GM12873 (cell line): Measurements from ENCODE around the gene FLT1.

Source experiments
- TF ChIP-seq, protein P1 (sequence below): IDR thresholded peaks from 2 replicates; pipeline ENCODE4 v1.5.1; 2012; ENCODE audit warnings: low read depth, mild to moderate bottlenecking, moderate library complexity, low read length, control low read depth; ENCODE audit not compliant: insufficient read depth; ENCODE audit errors: missing control alignments

The FLT1 gene

DNA sequence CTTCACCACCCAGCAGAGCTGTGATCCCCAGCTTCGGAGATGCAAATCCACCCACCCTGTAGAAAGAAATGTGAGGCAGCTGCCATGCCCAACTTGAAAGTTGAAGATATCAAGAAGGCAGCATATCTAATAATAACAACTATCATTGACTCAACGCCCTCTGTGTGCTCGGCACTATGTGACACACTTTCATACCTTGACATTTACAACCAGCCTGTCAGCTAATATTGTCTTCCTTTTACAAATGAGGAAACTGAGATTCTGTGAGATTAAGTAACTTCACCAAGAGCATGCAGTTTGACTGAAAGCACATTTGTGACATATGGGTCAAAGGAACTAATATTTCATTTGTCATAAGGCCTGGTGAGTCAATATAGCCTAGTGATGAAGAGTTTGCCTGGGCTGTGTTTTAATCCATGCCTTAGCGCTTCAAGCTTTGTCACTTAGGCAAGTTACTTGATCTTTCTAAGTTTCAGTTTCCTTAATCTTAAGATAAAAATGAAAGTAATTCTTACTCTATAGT lies 137.0 kb downstream of the FLT1 start:
- TF ChIP-seq, protein P1, sequence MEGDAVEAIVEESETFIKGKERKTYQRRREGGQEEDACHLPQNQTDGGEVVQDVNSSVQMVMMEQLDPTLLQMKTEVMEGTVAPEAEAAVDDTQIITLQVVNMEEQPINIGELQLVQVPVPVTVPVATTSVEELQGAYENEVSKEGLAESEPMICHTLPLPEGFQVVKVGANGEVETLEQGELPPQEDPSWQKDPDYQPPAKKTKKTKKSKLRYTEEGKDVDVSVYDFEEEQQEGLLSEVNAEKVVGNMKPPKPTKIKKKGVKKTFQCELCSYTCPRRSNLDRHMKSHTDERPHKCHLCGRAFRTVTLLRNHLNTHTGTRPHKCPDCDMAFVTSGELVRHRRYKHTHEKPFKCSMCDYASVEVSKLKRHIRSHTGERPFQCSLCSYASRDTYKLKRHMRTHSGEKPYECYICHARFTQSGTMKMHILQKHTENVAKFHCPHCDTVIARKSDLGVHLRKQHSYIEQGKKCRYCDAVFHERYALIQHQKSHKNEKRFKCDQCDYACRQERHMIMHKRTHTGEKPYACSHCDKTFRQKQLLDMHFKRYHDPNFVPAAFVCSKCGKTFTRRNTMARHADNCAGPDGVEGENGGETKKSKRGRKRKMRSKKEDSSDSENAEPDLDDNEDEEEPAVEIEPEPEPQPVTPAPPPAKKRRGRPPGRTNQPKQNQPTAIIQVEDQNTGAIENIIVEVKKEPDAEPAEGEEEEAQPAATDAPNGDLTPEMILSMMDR: no peak

DNA sequence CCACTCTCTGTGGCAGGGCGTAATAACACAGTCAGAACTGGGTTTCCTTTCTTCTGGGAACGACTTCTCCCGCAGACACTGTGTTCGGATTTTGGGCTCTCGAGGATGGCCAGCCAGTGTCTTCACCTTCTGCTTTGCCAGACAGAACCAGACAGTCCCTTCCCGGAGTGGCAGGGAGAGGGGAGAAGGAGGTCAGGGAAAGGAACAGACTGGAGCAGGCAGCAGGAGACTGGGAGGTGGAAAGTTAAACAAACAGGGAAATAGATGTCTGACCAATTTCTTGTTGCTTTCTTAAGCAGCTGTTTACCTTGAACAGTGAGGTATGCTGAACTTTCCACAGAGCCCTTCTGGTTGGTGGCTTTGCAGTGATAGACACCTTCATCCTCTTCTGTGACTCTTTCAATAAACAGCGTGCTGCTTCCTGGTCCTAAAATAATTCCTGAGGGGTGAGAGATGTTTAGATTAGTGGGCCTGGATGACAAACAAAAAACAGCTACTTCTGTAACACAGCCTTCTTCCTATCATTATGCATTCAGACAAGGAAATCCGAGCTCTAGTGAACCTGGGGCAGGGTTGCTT lies 137.6 kb downstream of the FLT1 start:
- TF ChIP-seq, protein P1: no peak

DNA sequence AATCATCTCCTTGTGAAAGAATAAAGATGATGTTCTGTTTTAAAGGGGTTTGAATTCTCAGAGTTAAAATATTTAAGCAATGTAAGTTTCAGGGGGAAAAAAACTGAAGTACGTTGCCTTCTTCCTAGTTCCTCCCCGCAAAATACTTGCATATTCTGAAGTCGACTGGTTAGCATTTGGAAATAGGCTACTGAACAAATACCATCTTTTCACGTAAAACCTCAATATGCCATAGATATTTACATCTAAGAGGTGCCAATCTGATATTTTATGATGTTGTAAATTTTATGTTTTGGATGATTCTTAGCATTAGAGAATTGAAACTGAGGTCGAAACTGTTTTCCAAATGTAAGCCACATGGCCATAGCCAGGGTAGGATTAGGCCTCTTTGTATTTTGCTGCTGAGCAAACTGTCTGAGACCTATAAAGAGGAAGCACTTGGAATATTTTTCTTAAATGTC lies 138.3 kb downstream of the FLT1 start:
- TF ChIP-seq, protein P1: no peak

DNA sequence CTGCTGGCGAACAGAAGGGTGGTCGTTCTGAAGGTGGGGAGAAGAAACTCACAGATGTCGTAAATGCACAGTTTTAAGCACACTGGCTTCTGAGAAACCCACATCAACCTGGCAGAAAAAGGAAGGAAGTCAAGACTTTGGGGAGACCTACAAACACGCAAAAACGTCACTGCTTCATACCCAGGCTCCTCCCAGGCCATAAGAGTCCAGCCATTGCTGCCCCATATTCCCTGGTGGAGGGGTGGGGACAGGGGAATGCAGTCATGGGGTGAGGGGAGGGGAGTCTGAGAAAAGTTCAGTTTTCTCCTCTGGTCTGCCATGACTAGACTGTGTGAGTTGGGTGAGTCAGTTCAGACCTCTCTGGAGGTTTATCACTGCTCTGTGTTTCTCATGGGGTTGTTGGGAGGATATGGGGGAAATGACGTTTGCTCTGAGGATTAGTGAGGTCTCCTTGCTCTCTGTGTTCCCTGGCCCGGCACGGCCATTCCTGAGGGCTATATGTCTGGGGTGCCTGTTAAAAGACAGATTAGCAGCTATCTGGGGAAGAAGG lies 139.0 kb downstream of the FLT1 start:
- TF ChIP-seq, protein P1: no peak

DNA sequence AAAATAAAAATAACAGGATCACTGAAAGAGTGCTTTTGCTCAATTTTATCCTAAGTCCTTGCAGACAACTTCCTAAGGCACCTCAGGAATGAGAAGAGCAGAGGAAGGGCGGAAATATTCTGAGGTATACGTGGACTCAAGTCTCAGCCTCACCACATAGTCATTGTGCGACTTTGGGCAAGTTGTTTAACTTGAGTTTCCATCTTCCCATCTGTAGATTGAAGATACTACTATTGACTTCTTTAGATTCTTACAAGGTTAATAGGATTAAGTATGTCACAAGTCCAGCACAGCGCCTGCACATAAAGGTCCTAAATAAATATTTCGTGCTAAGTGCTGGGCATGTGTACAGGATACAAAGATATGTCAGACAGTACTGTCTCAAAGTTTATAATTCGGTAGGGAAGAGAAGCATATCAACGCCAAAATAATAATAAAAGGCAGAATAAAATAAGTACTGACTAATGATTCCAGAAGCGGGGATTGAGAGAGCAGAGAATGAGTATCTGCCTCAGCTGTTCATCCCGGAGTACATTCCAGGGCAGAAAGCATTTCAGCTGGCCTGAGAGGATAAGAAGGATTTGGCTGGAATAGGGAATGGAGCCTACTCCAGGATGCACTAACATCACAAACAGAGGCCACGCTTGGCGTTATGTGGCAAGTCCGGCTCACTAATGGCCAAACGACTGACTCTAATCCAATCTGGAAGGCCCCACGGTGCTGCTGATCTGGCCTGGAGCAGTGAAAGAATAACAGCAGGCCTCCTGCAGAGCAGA lies 139.7 kb downstream of the FLT1 start:
- TF ChIP-seq, protein P1: no peak

DNA sequence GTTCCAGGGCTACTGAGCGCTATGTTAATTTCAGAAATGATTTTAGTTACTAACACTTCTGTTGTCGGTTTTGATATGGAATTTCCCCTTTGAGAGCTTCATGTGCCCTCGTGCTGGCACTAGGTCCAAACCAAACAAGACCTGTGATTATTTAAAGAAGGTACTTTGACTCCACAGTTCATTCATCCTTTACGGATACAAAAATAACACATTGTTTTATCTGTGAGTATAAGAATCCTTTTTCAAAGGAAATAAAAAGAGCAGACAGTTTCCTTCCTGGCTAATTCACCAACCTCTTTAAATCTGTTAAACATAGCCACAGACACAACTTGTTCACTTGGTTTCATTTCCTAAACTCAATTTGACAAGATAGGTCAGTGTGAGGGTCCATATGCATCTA lies 141.2 kb downstream of the FLT1 start:
- TF ChIP-seq, protein P1: no peak

DNA sequence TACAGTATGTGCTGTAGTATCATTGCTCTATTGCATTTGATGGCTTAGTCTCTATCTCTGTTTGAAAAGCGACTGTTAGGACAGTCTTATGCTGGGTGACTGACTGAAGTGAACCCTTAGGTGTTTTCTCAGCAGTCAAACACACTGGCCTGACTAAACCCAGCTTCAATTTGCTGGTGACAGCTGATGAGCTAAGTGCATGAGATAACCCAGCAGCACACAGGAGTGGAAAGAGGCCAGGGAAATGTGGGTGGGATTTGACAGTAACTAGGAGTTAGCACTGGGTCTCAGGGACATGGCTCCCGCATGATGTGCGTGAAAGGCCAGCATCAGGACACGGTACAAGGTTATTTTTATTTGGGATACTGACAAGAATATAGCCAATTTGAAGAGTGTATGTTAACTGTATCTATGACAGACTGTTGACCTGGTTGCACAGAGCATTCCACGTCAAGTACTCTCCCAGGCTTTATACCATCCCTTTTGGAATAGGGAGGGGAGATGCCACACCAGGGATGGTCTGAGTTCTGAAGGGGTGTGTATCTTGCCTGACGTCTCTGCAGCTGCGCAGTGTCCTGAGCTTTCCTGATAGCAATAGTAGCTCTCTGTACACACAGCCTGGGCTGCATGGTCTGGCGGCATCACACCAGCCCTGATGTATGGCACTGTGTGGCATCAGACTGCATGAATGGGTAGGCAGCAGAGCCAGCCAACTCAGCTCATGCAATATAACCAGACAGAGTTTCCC lies 144.8 kb downstream of the FLT1 start:
- TF ChIP-seq, protein P1: no peak
